Measurements from ENCODE around the gene MYL4.

The MYL4 gene

DNA sequence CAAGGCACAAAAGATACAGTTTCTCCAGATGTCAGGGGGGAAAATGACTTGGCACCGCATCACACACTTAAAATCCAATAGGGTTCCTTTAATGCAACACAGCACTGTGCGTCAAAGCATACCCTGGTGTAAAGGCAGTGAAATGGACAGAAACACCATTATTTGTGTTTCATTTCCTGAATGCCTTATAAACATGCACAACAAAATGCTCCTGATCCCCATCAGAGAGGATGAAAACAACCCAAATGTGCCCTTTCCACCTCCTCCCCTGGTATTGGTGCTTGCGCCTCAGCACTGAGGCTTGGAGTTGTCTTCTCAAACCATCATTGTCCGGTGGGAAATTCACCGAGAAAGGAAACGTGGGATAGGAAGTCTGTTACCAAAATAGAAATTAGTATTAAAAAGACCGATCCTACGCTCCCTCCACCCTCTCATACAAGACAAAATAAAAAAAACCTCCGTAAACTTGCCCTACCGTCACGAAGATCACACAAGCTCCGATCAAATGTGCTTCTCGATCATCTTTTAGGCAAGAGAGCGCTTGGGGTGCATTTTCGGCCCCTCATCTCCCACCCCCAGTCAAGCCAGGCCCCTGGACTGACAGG is 20.8 kb upstream of the MYL4 start:
- TF ChIP-seq, protein P1, sequence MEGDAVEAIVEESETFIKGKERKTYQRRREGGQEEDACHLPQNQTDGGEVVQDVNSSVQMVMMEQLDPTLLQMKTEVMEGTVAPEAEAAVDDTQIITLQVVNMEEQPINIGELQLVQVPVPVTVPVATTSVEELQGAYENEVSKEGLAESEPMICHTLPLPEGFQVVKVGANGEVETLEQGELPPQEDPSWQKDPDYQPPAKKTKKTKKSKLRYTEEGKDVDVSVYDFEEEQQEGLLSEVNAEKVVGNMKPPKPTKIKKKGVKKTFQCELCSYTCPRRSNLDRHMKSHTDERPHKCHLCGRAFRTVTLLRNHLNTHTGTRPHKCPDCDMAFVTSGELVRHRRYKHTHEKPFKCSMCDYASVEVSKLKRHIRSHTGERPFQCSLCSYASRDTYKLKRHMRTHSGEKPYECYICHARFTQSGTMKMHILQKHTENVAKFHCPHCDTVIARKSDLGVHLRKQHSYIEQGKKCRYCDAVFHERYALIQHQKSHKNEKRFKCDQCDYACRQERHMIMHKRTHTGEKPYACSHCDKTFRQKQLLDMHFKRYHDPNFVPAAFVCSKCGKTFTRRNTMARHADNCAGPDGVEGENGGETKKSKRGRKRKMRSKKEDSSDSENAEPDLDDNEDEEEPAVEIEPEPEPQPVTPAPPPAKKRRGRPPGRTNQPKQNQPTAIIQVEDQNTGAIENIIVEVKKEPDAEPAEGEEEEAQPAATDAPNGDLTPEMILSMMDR (IDR thresholded peaks at IDR 0.05; ENCODE audit: low read depth, low read length): no peak
- DNase-seq (ENCODE audit: low read depth in 2 of 2): peak; percentile 62 to 64
- H3K4me3 ChIP-seq (replicated peaks in 1 of 2; ENCODE audit: low read depth in 2 of 2, low read length in 2 of 2): peak overlapping the region; percentile 75 to 87

- peak within 1 kb of the TSS; percentile 75 to 87 for H3K4me3 ChIP-seq (replicated peaks in 1 of 2; ENCODE audit: low read depth in 2 of 2, low read length in 2 of 2)
- peak; percentile 98 to 99 for DNase-seq (ENCODE audit: low read depth in 2 of 2)
- TF ChIP-seq, protein P1 (IDR thresholded peaks at IDR 0.05; ENCODE audit: low read depth, low read length): no peak
These were observed 20.0 kb upstream of the MYL4 start, which contains the start of gene CDC27 for GRCh38 chr17:47188876-47189731. Gene CDC27, minus strand, starts transcription at chr17:47189295. Its CDS starts 123 bp downstream, at chr17:47189172.

DNA sequence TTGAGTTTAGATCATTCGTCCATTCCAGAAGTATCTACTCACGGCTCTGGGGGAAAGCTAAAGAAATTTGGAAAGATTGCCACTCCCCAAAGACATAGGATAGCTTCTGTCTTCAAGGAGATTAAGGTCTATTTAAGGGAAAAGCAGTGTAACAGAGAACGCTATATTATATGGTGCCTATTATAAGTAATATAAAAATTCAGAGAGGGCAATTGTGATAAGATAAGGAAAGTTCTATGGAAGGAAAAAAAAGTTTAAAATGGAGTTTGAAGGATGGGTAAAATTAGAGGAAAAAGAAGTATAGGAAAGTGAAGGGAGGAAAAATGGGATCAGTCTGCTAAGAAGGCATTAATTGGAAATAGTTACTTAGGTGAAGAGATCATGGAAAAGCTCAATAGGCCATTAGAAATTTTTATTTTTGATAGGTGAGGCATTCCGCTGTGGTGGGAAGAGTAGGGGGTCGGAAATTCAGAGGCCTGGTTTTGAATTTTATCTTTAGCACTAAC is 19.4 kb upstream of the MYL4 start:
- H3K4me3 ChIP-seq (replicated peaks in 1 of 2; ENCODE audit: low read depth in 2 of 2, low read length in 2 of 2): peak overlapping the region; percentile 48 to 75
- no peak for DNase-seq (ENCODE audit: low read depth in 2 of 2)
- TF ChIP-seq, protein P1 (IDR thresholded peaks at IDR 0.05; ENCODE audit: low read depth, low read length): no peak

GRCh38 chr17:47190243-47190642 is 18.9 kb upstream of the MYL4 start:
- no peak for DNase-seq (ENCODE audit: low read depth in 2 of 2)
- no peak overlapping the region for H3K4me3 ChIP-seq (replicated peaks in 1 of 2; ENCODE audit: low read depth in 2 of 2, low read length in 2 of 2)
- TF ChIP-seq, protein P1 (IDR thresholded peaks at IDR 0.05; ENCODE audit: low read depth, low read length): no peak

DNA sequence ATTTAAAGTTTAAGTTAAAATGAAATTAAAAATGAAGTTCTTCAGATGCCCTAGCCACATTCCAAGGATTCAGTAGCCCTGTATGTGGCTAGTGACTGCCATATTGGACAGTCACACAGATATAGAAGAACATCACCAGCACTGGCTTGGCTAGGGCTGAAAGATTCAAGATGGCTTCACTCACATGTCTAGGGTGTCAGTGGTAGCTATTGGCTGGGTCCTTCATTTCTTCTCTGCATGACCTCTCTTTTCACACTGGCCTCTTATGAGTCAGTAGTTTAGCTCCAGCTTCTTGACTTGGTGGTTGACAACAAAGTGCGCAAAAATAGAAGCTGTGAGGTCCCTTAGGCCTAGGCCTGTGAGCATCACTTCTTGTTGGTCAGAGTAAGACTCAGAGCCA is 18.4 kb upstream of the MYL4 start:
- H3K4me3 ChIP-seq (replicated peaks in 1 of 2; ENCODE audit: low read depth in 2 of 2, low read length in 2 of 2): no peak overlapping the region
- no peak for DNase-seq (ENCODE audit: low read depth in 2 of 2)
- TF ChIP-seq, protein P1 (IDR thresholded peaks at IDR 0.05; ENCODE audit: low read depth, low read length): no peak

- TF ChIP-seq, protein P1 (IDR thresholded peaks at IDR 0.05; ENCODE audit: low read depth, low read length): no peak
- no peak for DNase-seq (ENCODE audit: low read depth in 2 of 2)
- no peak overlapping the region for H3K4me3 ChIP-seq (replicated peaks in 1 of 2; ENCODE audit: low read depth in 2 of 2, low read length in 2 of 2)
These were observed 16.6 kb upstream of the MYL4 start for GRCh38 chr17:47192554-47192953.
